Measurements from ENCODE around the gene MANEAL.

DNA sequence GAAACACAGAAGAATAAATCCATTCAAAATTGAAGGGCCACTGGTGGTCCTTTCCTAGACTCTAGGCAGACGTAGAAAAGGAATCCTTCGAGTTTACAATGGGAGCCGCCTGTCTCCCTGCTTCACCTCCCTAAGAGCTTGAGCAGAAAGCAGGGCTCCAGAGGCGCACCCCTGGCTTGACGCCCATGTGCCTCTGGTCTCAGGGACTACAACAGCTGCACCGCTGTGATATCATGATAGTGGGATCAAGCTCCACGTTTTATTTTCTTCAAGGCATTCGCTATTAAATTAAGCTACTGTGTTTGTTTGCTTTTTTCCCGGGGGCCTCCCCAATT, 13.5 kb downstream of the MANEAL start:
- TF ChIP-seq EZH2 (IDR thresholded peaks at IDR 0.05; ENCODE audit: borderline replicate concordance, low read length): no peak
- TF ChIP-seq, protein P1, sequence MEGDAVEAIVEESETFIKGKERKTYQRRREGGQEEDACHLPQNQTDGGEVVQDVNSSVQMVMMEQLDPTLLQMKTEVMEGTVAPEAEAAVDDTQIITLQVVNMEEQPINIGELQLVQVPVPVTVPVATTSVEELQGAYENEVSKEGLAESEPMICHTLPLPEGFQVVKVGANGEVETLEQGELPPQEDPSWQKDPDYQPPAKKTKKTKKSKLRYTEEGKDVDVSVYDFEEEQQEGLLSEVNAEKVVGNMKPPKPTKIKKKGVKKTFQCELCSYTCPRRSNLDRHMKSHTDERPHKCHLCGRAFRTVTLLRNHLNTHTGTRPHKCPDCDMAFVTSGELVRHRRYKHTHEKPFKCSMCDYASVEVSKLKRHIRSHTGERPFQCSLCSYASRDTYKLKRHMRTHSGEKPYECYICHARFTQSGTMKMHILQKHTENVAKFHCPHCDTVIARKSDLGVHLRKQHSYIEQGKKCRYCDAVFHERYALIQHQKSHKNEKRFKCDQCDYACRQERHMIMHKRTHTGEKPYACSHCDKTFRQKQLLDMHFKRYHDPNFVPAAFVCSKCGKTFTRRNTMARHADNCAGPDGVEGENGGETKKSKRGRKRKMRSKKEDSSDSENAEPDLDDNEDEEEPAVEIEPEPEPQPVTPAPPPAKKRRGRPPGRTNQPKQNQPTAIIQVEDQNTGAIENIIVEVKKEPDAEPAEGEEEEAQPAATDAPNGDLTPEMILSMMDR (IDR thresholded peaks at IDR 0.05; ENCODE audit: low read length): no peak
